ENCODE results near the gene SNED1.
"Not testable (repeated sequence)": the region's sequence is repeated elsewhere in the genome, so short reads cannot be mapped to it uniquely, and the experiment has no call there.

The SNED1 gene

DNA sequence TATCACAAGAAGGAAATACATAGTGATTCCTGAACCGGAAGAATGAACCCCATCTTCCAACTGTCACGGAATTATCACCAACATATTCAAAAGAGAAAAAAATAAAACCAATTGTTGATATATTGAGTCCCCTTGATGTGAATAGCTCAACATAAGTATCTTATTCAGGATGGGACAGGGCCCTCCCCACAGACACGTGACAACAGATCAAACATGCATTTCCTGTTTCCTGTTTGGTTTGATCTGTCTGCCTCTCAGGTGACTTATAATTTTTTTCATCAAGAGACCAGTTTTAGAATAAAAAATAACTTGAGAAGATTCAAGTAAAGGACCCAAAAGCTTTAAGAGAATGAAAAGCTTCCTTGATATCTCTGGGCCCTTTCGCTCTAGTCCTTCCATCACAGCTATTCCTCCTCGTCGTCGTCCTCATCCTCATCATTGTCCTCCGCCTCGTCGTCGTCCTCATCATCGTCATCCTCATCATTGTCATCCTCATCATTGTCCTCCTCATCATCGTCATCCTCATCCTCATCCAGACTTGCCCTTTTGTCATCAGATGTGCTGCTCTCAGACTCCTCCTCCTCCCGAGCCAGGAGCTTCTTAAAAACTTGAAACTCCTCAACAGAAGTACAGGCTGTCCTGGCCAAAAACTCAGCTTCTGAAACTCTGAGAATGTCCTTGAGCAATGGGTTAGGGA lies 97.3 kb downstream of the SNED1 start:
- H3K4me1 ChIP-seq (ENCODE audit: control insufficient read depth, insufficient read depth, low read length, poor library complexity, severe bottlenecking): peaks cover 26% of the 10 kb centered on the region
- H3K9me3 ChIP-seq (ENCODE audit: control insufficient read depth, low read length): no peaks in the 10 kb centered on the region
- H3K36me3 ChIP-seq (ENCODE audit: control insufficient read depth, insufficient read depth, low read length): peaks cover 79% of the 10 kb centered on the region
- H3K27ac ChIP-seq (ENCODE audit: insufficient read depth, low read length, poor library complexity, severe bottlenecking): peak overlapping the region; percentile 56
- no peaks in the 10 kb centered on the region for H3K27me3 ChIP-seq (replicated peaks; ENCODE audit: control insufficient read depth, insufficient read depth, low read length, poor library complexity, severe bottlenecking)
- peak; percentile 40 to 66 (median 64) for DNase-seq
- H3K4me3 ChIP-seq (ENCODE audit: insufficient read depth, low read depth, low read length, poor library complexity, severe bottlenecking): no peak overlapping the region

DNA sequence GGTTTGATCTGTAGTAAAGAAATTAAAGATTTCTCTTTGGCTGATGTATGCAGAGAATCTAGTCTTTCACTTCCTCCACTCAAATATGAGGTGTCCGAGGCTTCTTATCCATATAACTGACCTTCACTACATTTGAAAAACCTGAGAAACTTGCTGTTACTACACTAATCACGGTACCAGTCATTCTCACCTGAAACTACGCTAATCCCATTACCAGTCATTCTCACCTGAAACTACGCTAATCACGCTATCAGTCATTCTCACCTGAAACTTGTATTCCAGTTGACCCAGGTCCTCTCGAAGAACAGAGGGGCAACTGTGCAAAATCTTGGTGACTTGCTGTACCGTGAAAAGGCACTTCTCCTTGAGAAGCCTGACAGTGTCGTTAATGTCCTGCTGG lies 98.6 kb downstream of the SNED1 start:
- Histone ChIP-seq H3K27ac (ENCODE audit: insufficient read depth, low read length, poor library complexity, severe bottlenecking) (no peak overlapping the region), H3K4me1 (ENCODE audit: control insufficient read depth, insufficient read depth, low read length, poor library complexity, severe bottlenecking) (peaks cover 34% of the 10 kb centered on the region), H3K27me3 (replicated peaks; ENCODE audit: control insufficient read depth, insufficient read depth, low read length, poor library complexity, severe bottlenecking) (no peaks in the 10 kb centered on the region), H3K36me3 (ENCODE audit: control insufficient read depth, insufficient read depth, low read length) (peaks cover 68% of the 10 kb centered on the region), H3K9me3 (ENCODE audit: control insufficient read depth, low read length) (no peaks in the 10 kb centered on the region), H3K4me3 (ENCODE audit: insufficient read depth, low read depth, low read length, poor library complexity, severe bottlenecking) (no peak overlapping the region)
- no peak for DNase-seq

DNA sequence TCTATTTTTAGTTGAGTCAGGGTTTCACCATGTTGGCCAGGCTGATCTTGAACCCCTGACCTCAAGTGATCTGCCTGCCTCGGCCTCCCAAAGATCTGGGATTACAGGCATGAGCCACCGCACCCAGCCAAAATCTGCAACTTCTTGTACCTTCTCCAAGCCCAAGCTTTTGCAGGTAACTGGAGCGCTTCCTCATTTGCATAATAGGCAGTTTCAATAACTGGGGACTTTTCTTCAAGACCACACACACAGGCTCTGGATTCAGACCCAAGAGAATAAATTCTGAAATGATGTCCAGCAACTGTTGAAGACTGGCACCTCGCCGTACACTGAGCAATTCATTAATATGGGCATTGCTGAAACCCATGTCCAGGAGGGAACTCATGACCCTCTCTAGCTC lies 100.8 kb downstream of the SNED1 start:
- H3K36me3 ChIP-seq (ENCODE audit: control insufficient read depth, insufficient read depth, low read length): peaks cover 49% of the 10 kb centered on the region
- no peaks in the 10 kb centered on the region for H3K27me3 ChIP-seq (replicated peaks; ENCODE audit: control insufficient read depth, insufficient read depth, low read length, poor library complexity, severe bottlenecking)
- no peak for DNase-seq
- no peaks in the 10 kb centered on the region for H3K9me3 ChIP-seq (ENCODE audit: control insufficient read depth, low read length)
- H3K4me1 ChIP-seq (ENCODE audit: control insufficient read depth, insufficient read depth, low read length, poor library complexity, severe bottlenecking): peaks cover 34% of the 10 kb centered on the region
- H3K4me3 ChIP-seq (ENCODE audit: insufficient read depth, low read depth, low read length, poor library complexity, severe bottlenecking): no peak overlapping the region
- peak overlapping the region; percentile 14 for H3K27ac ChIP-seq (ENCODE audit: insufficient read depth, low read length, poor library complexity, severe bottlenecking)

DNA sequence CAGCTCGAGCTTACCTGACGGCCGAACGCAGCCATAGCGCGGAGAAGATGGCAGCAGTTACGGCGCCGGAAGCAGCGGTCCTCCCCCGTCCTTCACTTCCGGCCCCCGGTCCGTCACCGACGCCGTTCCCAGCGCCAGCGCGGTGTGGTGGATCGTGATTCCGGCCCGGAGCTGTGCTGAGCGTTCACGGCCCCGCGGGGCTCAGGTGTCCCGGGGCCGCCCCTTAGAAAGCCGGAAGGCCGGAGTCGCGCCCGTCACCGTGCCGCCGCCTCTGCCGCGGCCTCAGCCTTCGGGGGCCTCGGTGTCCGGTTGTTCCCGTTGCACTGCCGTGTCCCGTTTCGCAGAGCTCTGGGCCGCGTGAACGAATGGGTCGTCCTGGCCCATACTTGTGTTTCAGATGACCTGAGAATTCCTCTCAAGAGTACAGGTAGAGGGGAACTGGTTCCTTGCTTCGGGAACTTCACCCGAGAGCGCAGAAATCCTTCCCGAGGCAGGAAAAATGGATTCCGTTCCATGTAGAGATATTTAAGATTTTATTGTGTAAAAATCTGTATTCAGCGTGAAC lies 103.9 kb downstream of the SNED1 start, which contains the start of gene MTERF4:
TSS of gene MTERF4 (minus strand) at position 49 of the 565 bp plus-strand sequence. CDS start at position 35, 14 bp downstream.
- H3K4me3 ChIP-seq (ENCODE audit: insufficient read depth, low read depth, low read length, poor library complexity, severe bottlenecking): peak within 1 kb of the TSS; percentile 82
- DNase-seq: peak; percentile 76 to 85 (median 80)
- no peaks in the 10 kb centered on the region for H3K27me3 ChIP-seq (replicated peaks; ENCODE audit: control insufficient read depth, insufficient read depth, low read length, poor library complexity, severe bottlenecking)
- H3K4me1 ChIP-seq (ENCODE audit: control insufficient read depth, insufficient read depth, low read length, poor library complexity, severe bottlenecking): peaks cover 17% of the 10 kb centered on the region
- H3K27ac ChIP-seq (ENCODE audit: insufficient read depth, low read length, poor library complexity, severe bottlenecking): peak within 1 kb of the TSS; percentile 89
- H3K36me3 ChIP-seq (ENCODE audit: control insufficient read depth, insufficient read depth, low read length): peaks cover 35% of the 10 kb centered on the region
- H3K9me3 ChIP-seq (ENCODE audit: control insufficient read depth, low read length): no peaks in the 10 kb centered on the region

DNA sequence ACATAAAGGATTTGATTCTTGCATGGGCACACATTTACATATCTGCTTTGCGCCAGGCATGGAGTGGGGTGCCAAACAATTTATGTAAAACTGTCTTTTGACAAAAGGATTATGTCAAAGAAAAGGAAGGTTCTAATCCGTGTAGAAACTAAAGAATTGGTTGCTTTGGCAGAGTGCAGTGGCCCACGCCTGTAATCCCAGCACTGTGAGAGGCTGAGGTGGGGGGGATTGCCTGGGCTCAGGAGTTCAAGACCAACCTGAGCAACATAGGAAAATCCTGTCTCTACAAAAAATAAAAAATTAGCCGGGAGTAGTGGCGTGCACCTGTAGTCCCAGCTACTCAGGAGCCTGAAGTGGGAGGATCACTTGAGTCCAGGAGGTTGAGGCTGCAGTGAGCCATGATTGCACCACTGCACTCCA lies 104.8 kb downstream of the SNED1 start:
- Histone ChIP-seq H3K4me3 (ENCODE audit: insufficient read depth, low read depth, low read length, poor library complexity, severe bottlenecking) (peak overlapping the region; percentile 82), H3K27me3 (replicated peaks; ENCODE audit: control insufficient read depth, insufficient read depth, low read length, poor library complexity, severe bottlenecking) (no peaks in the 10 kb centered on the region), H3K36me3 (ENCODE audit: control insufficient read depth, insufficient read depth, low read length) (peaks cover 29% of the 10 kb centered on the region), H3K9me3 (ENCODE audit: control insufficient read depth, low read length) (no peaks in the 10 kb centered on the region), H3K27ac (ENCODE audit: insufficient read depth, low read length, poor library complexity, severe bottlenecking) (peak overlapping the region; percentile 89), H3K4me1 (ENCODE audit: control insufficient read depth, insufficient read depth, low read length, poor library complexity, severe bottlenecking) (peaks cover 22% of the 10 kb centered on the region)
- DNase-seq: no peak

DNA sequence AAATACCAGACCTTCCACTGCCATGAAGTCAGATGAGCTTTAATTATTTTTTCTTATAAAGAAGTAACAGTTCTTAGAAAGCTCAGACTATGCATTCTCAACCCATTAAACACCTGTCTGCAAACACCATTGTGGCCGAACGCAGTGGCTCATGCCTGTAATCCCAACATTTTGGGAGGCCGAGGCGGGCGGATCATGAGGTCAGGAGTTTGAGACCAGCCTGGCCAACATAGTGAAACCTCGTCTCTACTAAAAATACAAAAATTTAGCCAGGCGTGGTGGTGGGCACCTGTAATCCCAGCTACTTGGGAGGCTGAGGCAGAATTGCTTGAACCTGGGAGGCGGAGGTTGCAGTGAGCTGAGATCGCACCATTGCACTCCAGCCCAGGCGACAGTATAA lies 106.2 kb downstream of the SNED1 start:
- H3K27me3 ChIP-seq (replicated peaks; ENCODE audit: control insufficient read depth, insufficient read depth, low read length, poor library complexity, severe bottlenecking); H3K9me3 ChIP-seq (ENCODE audit: control insufficient read depth, low read length); H3K4me3 ChIP-seq (ENCODE audit: insufficient read depth, low read depth, low read length, poor library complexity, severe bottlenecking); DNase-seq: not testable (repeated sequence)
- Histone ChIP-seq H3K36me3 (ENCODE audit: control insufficient read depth, insufficient read depth, low read length) (peaks cover 17% of the 10 kb centered on the region), H3K27ac (ENCODE audit: insufficient read depth, low read length, poor library complexity, severe bottlenecking) (peak overlapping the region; percentile 15), H3K4me1 (ENCODE audit: control insufficient read depth, insufficient read depth, low read length, poor library complexity, severe bottlenecking) (peaks cover 26% of the 10 kb centered on the region)

DNA sequence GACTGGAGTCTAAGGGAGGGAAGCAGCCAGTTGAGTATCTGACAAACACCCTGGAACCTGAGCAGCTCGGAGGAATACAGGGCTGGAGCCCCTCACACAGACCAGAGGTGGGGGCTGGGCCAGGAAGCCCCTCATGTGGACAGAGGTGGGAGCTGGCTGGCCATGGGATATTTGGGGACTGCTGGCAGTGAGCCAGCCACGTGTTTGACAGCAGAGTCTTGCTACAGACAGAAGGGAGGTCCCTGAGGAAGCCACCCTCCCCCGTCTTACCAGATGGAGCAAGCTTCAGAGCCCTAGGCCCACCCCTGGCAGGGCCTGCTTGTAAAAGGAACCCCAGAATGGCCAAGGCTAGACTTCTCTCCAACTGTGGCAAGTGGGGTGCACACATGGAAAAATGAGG lies 107.2 kb downstream of the SNED1 start:
- peaks cover 11% of the 10 kb centered on the region for H3K36me3 ChIP-seq (ENCODE audit: control insufficient read depth, insufficient read depth, low read length)
- H3K9me3 ChIP-seq (ENCODE audit: control insufficient read depth, low read length): no peaks in the 10 kb centered on the region
- H3K27me3 ChIP-seq (replicated peaks; ENCODE audit: control insufficient read depth, insufficient read depth, low read length, poor library complexity, severe bottlenecking): no peaks in the 10 kb centered on the region
- no peak overlapping the region for H3K27ac ChIP-seq (ENCODE audit: insufficient read depth, low read length, poor library complexity, severe bottlenecking)
- peaks cover 32% of the 10 kb centered on the region for H3K4me1 ChIP-seq (ENCODE audit: control insufficient read depth, insufficient read depth, low read length, poor library complexity, severe bottlenecking)
- no peak for DNase-seq
- H3K4me3 ChIP-seq (ENCODE audit: insufficient read depth, low read depth, low read length, poor library complexity, severe bottlenecking): no peak overlapping the region

DNA sequence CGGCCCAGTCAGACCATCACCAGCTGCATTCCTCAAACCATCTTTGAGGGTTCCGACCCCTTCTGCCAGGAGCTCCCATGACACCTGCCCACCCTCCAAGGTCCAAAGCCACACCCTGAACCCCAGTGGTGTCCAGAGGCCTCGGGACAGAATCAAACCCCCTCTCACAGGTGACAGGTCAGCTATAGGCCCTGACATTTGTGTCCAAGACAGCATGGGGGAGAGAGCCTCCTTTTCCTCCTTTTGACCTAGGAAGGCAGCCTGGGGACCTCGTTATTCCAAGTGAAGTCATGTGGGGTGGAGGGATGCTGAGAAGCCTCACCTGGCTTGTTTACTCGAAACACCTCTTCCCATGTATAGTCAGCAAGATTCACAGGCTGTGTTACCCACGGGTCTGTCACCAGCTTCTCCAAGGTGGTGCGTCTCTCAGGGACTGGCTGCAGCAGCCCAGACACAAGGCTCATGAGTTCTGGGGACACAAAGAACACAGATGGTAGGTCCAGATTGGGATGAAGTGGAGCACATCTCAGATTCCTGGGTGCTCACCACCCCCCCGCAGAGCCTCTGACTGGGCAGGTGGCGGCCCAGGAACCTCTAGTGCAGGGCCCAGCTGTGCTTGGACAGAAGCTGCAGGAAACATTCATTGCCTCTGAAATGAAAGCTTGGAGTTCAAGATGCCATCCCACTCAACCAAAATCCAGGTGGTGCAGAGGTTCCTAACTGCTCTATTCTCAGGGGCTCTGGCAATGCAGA lies 108.8 kb downstream of the SNED1 start:
- Histone ChIP-seq H3K4me1 (ENCODE audit: control insufficient read depth, insufficient read depth, low read length, poor library complexity, severe bottlenecking) (peaks cover 28% of the 10 kb centered on the region), H3K36me3 (ENCODE audit: control insufficient read depth, insufficient read depth, low read length) (peaks cover 9% of the 10 kb centered on the region), H3K27me3 (replicated peaks; ENCODE audit: control insufficient read depth, insufficient read depth, low read length, poor library complexity, severe bottlenecking) (no peaks in the 10 kb centered on the region), H3K27ac (ENCODE audit: insufficient read depth, low read length, poor library complexity, severe bottlenecking) (peak overlapping the region; percentile 3), H3K4me3 (ENCODE audit: insufficient read depth, low read depth, low read length, poor library complexity, severe bottlenecking) (no peak overlapping the region), H3K9me3 (ENCODE audit: control insufficient read depth, low read length) (no peaks in the 10 kb centered on the region)
- DNase-seq: no peak

DNA sequence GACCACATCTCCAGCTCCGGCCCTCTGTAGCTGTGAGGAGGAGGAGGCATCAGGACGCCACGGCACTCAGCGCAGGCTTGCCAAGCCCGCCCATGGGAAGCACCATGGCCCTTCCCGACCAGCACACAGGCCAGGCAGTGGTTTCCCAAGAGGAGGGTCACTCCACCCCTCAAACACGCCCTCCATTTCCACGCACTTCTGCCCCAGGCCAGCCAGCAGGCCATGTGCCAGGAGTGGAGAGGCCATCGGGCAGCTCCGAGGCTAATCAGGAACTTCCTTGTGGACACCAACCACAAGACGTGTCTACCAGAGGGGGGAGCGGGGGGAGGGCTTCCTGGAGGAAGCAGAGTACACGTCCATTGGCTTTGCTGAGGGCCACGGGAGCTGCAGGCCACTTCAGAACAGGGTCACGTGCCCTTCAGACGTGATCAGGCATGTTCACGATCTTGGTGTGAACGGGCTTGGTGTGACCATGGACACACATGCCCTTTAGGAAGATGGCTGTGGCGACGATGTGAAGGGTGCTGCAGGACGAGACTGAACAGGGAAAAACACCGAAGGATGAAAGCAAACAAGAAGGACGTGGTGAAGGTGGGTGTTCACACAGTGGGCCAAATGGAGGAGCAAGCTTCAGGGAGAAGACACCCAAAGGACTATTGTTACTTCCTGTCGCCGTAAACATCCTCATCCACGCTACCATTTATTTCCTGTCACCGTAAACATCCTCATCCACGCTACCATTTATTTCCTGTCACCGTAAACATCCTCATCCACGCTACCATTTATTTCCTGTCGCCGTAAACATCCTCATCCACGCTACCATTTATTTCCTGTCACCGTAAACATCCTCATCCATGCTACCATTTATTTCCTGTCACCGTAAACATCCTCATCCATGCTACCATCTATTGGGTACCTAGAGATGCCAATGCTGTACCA lies 110.1 kb downstream of the SNED1 start:
- peak overlapping the region; percentile 74 for H3K27ac ChIP-seq (ENCODE audit: insufficient read depth, low read length, poor library complexity, severe bottlenecking)
- peaks cover 33% of the 10 kb centered on the region for H3K4me1 ChIP-seq (ENCODE audit: control insufficient read depth, insufficient read depth, low read length, poor library complexity, severe bottlenecking)
- H3K36me3 ChIP-seq (ENCODE audit: control insufficient read depth, insufficient read depth, low read length): peaks cover 9% of the 10 kb centered on the region

More for the DNA sequence above, 110.1 kb downstream of the SNED1 start:
- peak in 1 of 3 donors; percentile 32 for DNase-seq
- H3K4me3 ChIP-seq (ENCODE audit: insufficient read depth, low read depth, low read length, poor library complexity, severe bottlenecking): peak overlapping the region; percentile 45
- no peaks in the 10 kb centered on the region for H3K27me3 ChIP-seq (replicated peaks; ENCODE audit: control insufficient read depth, insufficient read depth, low read length, poor library complexity, severe bottlenecking)
- H3K9me3 ChIP-seq (ENCODE audit: control insufficient read depth, low read length): no peaks in the 10 kb centered on the region

All from effector memory CD4-positive, alpha-beta T cell (primary cell).